GM23338 (cell line): Measurements from ENCODE around the gene SCRT2. TPM values are rescaled to one million over a fixed set of nuclear protein-coding genes. Genes with fewer than 3 reads are reported as not detected.

Source experiments
- ATAC-seq: fragments of 200-7000 bp; cut with Tn5 transposase; 3 replicates; pipeline ENCODE4 v1.9.1; 2020
- DNase-seq: peaks from one replicate; pipeline ENCODE4 v3.0.0-alpha.2; 2015; ENCODE audit warnings: low spot score
- H2AFZ ChIP-seq: fragments of 200-600 bp; sonication (generic); 2 replicates; pipeline ENCODE4 v1.8.0; 2016; ENCODE audit warnings: antibody characterized with exemption, mild to moderate bottlenecking, moderate library complexity
- H3F3A ChIP-seq: fragments of 200-600 bp; sonication (generic); replicated peaks from 2 replicates; pipeline ENCODE4 v1.8.0; 2017; ENCODE audit warnings: antibody characterized with exemption, mixed run types, low read depth
- H3K27ac ChIP-seq: fragments of 200-600 bp; sonication (generic); 2 replicates; pipeline ENCODE4 v1.6.1; 2016; ENCODE audit warnings: low read depth
- H3K27me3 ChIP-seq: fragments of 200-600 bp; sonication (generic); 2 replicates; pipeline ENCODE4 v1.8.0; 2016; ENCODE audit warnings: mild to moderate bottlenecking, mixed run types, moderate library complexity; ENCODE audit not compliant: insufficient read depth
- H3K36me3 ChIP-seq: fragments of 200-600 bp; sonication (generic); 2 replicates; pipeline ENCODE4 v1.8.0; 2016; ENCODE audit warnings: mild to moderate bottlenecking; ENCODE audit not compliant: insufficient read depth
- H3K4me1 ChIP-seq: fragments of 200-600 bp; sonication (generic); 2 replicates; pipeline ENCODE4 v1.8.0; 2016; ENCODE audit warnings: mild to moderate bottlenecking, moderate library complexity; ENCODE audit not compliant: insufficient read depth
- H3K4me2 ChIP-seq: fragments of 200-600 bp; sonication (generic); 2 replicates; pipeline ENCODE4 v1.7.1; 2017; ENCODE audit warnings: mixed run types
- H3K4me3 ChIP-seq: fragments of 200-600 bp; sonication (generic); 2 replicates; pipeline ENCODE4 v1.6.1; 2016; ENCODE audit warnings: mixed run types
- H3K79me2 ChIP-seq: fragments of 200-600 bp; sonication (generic); replicated peaks from 2 replicates; pipeline ENCODE4 v1.8.0; 2017; ENCODE audit warnings: mild to moderate bottlenecking; ENCODE audit not compliant: insufficient read depth
- H3K9me2 ChIP-seq: fragments of 200-600 bp; sonication (generic); 2 replicates; pipeline ENCODE4 v1.8.0; 2017; ENCODE audit not compliant: insufficient read depth
- H4K20me1 ChIP-seq: fragments of 200-600 bp; sonication (generic); replicated peaks from 2 replicates; pipeline ENCODE4 v1.8.0; 2017; ENCODE audit warnings: mild to moderate bottlenecking; ENCODE audit not compliant: insufficient read depth
- H3K27ac Mint-ChIP-seq: 2 replicates; pipeline ENCODE4 v1.8.0; 2020; ENCODE audit warnings: inconsistent platforms, mild to moderate bottlenecking, moderate library complexity, mixed read lengths
- H3K27me3 Mint-ChIP-seq: 3 replicates; pipeline ENCODE4 v1.8.0; 2022; ENCODE audit warnings: low read depth, mild to moderate bottlenecking, moderate library complexity, mixed read lengths, inconsistent platforms; ENCODE audit not compliant: insufficient read depth, poor library complexity
- H3K36me3 Mint-ChIP-seq: 3 replicates; pipeline ENCODE4 v1.8.0; 2021; ENCODE audit warnings: low read depth, mild to moderate bottlenecking, inconsistent platforms, moderate library complexity, mixed read lengths
- H3K4me1 Mint-ChIP-seq: 3 replicates; pipeline ENCODE4 v1.8.0; 2020; ENCODE audit warnings: mild to moderate bottlenecking, inconsistent platforms, mixed read lengths
- H3K4me3 Mint-ChIP-seq: 3 replicates; pipeline ENCODE4 v1.8.0; 2021; ENCODE audit warnings: moderate library complexity, mild to moderate bottlenecking, inconsistent platforms, mixed read lengths
- H3K9me3 Mint-ChIP-seq: 3 replicates; pipeline ENCODE4 v1.8.0; 2020; ENCODE audit warnings: moderate library complexity, mild to moderate bottlenecking, inconsistent platforms, mixed read lengths
- CREB1 ChIP-seq: fragments of 250-450 bp; sonication (Bioruptor Pico); IDR thresholded peaks from 2 replicates; pipeline ENCODE4 v1.5.0; 2020; ENCODE audit warnings: low read depth, mild to moderate bottlenecking, moderate library complexity
- EZH2 ChIP-seq: fragments of 200-600 bp; sonication (generic); IDR thresholded peaks from one replicate; pipeline ENCODE4 v1.8.0; 2017; ENCODE audit warnings: antibody characterized with exemption, mild to moderate bottlenecking, low read depth; ENCODE audit not compliant: unreplicated experiment
- NANOG ChIP-seq: IDR thresholded peaks from 2 replicates; pipeline ENCODE4 v1.6.1; 2016; ENCODE audit warnings: antibody characterized with exemption, borderline replicate concordance
- STAT1 ChIP-seq: IDR thresholded peaks from one replicate; pipeline ENCODE4 v1.6.1; 2016; ENCODE audit warnings: antibody characterized with exemption; ENCODE audit not compliant: unreplicated experiment
- ZNF114 ChIP-seq: fragments of 250-450 bp; sonication (Bioruptor Pico); IDR thresholded peaks from 2 replicates; pipeline ENCODE4 v1.5.0; 2020; ENCODE audit warnings: mild to moderate bottlenecking, moderate library complexity
- ZNF331 ChIP-seq: fragments of 250-450 bp; sonication (Bioruptor Pico); IDR thresholded peaks from 2 replicates; pipeline ENCODE4 v1.5.0; 2020; ENCODE audit warnings: low read depth, mild to moderate bottlenecking, moderate library complexity
- ZNF462 ChIP-seq: fragments of 250-450 bp; sonication (Bioruptor Pico); IDR thresholded peaks from 2 replicates; pipeline ENCODE4 v1.5.0; 2020; ENCODE audit warnings: mild to moderate bottlenecking, moderate library complexity
- polyA plus RNA-seq: library from polyadenylated mRNA; unstranded; fragments of >200 nt; fragmentation: Nextera tagmentation; extraction: Ambion mirVana; gene quantifications from 2 replicates; pipeline ENCODE4 v1.2.1, GENCODE V29; 2016
- total RNA-seq: library from RNA; depleted of rRNA; stranded (reverse); fragments of >200 nt; shearing (Covaris generic); gene quantifications from 2 replicates; pipeline ENCODE4 v1.2.3, GENCODE V29; 2014
- TF ChIP-seq, protein P1 (sequence below), 2 experiments: fragments of 200-600 bp in 1 of 2; sonication (generic) in 1 of 2; conservative IDR thresholded peaks; 2 replicates each; pipeline versions ENCODE4 v1.5.1 to v1.6.1; 2016 to 2017; ENCODE audit warnings: antibody characterized with exemption in 2 of 2, low read depth in 2 of 2, mild to moderate bottlenecking in 2 of 2, moderate library complexity in 1 of 2
- TF ChIP-seq, protein P2 (sequence below): IDR thresholded peaks from 2 replicates; pipeline ENCODE4 v1.6.1; 2016; ENCODE audit warnings: antibody characterized with exemption

The SCRT2 gene
- total and polyA plus RNA-seq, 2 experiments from 2014 or later: 0.31 TPM; not detected in 1

GRCh38 chr20:675033-675452, 559 bp downstream of the SCRT2 start:
- peak overlapping the region; percentile 100 for H3K4me2 ChIP-seq
- H3K27ac Mint-ChIP-seq: no peak overlapping the region
- H3K36me3 Mint-ChIP-seq: no peaks in the 10 kb centered on the region
- TF ChIP-seq ZNF114 (CRISPR knock-in tag) (no peak), CREB1 (CRISPR knock-in tag) (no peak), ZNF331 (CRISPR knock-in tag) (no peak), EZH2 (no peak), ZNF462 (CRISPR knock-in tag) (no peak), NANOG (no peak), STAT1 (no peak)
- TF ChIP-seq, protein P1, sequence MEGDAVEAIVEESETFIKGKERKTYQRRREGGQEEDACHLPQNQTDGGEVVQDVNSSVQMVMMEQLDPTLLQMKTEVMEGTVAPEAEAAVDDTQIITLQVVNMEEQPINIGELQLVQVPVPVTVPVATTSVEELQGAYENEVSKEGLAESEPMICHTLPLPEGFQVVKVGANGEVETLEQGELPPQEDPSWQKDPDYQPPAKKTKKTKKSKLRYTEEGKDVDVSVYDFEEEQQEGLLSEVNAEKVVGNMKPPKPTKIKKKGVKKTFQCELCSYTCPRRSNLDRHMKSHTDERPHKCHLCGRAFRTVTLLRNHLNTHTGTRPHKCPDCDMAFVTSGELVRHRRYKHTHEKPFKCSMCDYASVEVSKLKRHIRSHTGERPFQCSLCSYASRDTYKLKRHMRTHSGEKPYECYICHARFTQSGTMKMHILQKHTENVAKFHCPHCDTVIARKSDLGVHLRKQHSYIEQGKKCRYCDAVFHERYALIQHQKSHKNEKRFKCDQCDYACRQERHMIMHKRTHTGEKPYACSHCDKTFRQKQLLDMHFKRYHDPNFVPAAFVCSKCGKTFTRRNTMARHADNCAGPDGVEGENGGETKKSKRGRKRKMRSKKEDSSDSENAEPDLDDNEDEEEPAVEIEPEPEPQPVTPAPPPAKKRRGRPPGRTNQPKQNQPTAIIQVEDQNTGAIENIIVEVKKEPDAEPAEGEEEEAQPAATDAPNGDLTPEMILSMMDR (conservative IDR thresholded peaks at IDR 0.05; ENCODE audit: low read depth in 2 of 2): no peak
- TF ChIP-seq, protein P2, sequence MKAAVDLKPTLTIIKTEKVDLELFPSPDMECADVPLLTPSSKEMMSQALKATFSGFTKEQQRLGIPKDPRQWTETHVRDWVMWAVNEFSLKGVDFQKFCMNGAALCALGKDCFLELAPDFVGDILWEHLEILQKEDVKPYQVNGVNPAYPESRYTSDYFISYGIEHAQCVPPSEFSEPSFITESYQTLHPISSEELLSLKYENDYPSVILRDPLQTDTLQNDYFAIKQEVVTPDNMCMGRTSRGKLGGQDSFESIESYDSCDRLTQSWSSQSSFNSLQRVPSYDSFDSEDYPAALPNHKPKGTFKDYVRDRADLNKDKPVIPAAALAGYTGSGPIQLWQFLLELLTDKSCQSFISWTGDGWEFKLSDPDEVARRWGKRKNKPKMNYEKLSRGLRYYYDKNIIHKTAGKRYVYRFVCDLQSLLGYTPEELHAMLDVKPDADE: no peak
- no peaks in the 10 kb centered on the region for H3K36me3 ChIP-seq
- H3K27me3 ChIP-seq: peaks cover 47% of the 10 kb centered on the region
- H3K79me2 ChIP-seq: no peaks in the 10 kb centered on the region
- DNase-seq (peak; percentile 30), ATAC-seq (peak; percentile 4)
- no peak overlapping the region for H3K27ac ChIP-seq
- H3K4me1 Mint-ChIP-seq: peaks cover 41% of the 10 kb centered on the region
- no peaks in the 10 kb centered on the region for H3K9me2 ChIP-seq
- H3K4me3 ChIP-seq: peak overlapping the region; percentile 88
- peaks cover 21% of the 10 kb centered on the region; the same call in 1 of the 2 replicates for H3K4me1 ChIP-seq
- H3K4me3 Mint-ChIP-seq: peak overlapping the region; percentile 45
- no peaks in the 10 kb centered on the region for H4K20me1 ChIP-seq
- 0 out of 2 replicates have a peak, but pooled peaks cover 4% of the 10 kb centered on the region for H3F3A ChIP-seq
- peak overlapping the region; percentile 52; the same call in 1 of the 2 replicates for H2AFZ ChIP-seq
- H3K27me3 Mint-ChIP-seq: peaks cover 48% of the 10 kb centered on the region
- no peaks in the 10 kb centered on the region for H3K9me3 Mint-ChIP-seq
